ENCODE data around the gene MROH9.

Gene MROH9

GRCh38 chr1:170970256-170970655 is 34.9 kb downstream of the MROH9 start:
- H3K9me3 Mint-ChIP-seq = peaks cover 3% of the 10 kb centered on the region
- no peaks in the 10 kb centered on the region for H3K36me3 Mint-ChIP-seq (ENCODE audit: low read depth)
- no peaks in the 10 kb centered on the region for H3K27me3 Mint-ChIP-seq (ENCODE audit: low read depth)
- no peak overlapping the region for H3K4me3 Mint-ChIP-seq
- TF ChIP-seq, protein P1, sequence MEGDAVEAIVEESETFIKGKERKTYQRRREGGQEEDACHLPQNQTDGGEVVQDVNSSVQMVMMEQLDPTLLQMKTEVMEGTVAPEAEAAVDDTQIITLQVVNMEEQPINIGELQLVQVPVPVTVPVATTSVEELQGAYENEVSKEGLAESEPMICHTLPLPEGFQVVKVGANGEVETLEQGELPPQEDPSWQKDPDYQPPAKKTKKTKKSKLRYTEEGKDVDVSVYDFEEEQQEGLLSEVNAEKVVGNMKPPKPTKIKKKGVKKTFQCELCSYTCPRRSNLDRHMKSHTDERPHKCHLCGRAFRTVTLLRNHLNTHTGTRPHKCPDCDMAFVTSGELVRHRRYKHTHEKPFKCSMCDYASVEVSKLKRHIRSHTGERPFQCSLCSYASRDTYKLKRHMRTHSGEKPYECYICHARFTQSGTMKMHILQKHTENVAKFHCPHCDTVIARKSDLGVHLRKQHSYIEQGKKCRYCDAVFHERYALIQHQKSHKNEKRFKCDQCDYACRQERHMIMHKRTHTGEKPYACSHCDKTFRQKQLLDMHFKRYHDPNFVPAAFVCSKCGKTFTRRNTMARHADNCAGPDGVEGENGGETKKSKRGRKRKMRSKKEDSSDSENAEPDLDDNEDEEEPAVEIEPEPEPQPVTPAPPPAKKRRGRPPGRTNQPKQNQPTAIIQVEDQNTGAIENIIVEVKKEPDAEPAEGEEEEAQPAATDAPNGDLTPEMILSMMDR (IDR thresholded peaks at IDR 0.05; ENCODE audit: unreplicated experiment in 3 of 3) = no peak
- peaks cover 15% of the 10 kb centered on the region for H3K4me1 Mint-ChIP-seq
- H3K27ac Mint-ChIP-seq = no peak overlapping the region

DNA sequence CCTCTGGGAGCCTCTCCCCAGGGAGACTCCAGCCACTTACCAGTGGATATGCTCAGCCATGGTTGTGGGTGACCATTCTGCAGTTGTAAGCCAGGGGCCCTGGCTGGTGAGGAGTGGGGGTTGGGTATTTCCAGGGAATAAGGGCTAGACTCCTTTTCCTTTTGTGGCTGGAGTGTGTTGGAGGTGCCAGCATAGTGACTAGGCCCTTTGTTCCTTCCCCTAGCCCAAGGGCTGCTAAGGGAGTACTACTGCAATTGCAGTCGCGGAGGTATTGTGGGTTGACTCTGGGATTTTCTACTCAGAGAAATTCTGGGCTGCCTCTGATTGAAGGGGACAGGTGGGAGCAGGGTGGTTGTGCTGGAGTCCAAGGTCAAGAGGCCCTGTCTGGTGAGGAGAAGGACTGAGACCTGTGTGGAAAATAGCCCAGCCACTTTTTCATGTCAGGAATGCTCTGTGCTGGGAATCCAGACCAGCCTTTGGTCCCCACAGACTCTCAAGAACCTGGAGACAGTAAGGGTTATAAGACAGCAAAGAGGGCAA is 43.1 kb downstream of the MROH9 start:
- Mint-ChIP-seq H3K36me3 (ENCODE audit: low read depth) (no peaks in the 10 kb centered on the region), H3K4me3 (no peak overlapping the region), H3K27ac (no peak overlapping the region), H3K27me3 (ENCODE audit: low read depth) (no peaks in the 10 kb centered on the region), H3K4me1 (no peaks in the 10 kb centered on the region), H3K9me3 (peaks cover 28% of the 10 kb centered on the region)
- TF ChIP-seq, protein P1 (IDR thresholded peaks at IDR 0.05; ENCODE audit: unreplicated experiment in 3 of 3) = no peak

- Mint-ChIP-seq H3K36me3 (ENCODE audit: low read depth) (no peaks in the 10 kb centered on the region), H3K9me3 (peaks cover 4% of the 10 kb centered on the region), H3K4me3 (no peak overlapping the region), H3K27ac (no peak overlapping the region), H3K27me3 (ENCODE audit: low read depth) (no peaks in the 10 kb centered on the region), H3K4me1 (no peaks in the 10 kb centered on the region)
- TF ChIP-seq, protein P1 (IDR thresholded peaks at IDR 0.05; ENCODE audit: unreplicated experiment in 3 of 3) = no peak
Observed at GRCh38 chr1:170985406-170985805, 50.1 kb downstream of the MROH9 start.

DNA sequence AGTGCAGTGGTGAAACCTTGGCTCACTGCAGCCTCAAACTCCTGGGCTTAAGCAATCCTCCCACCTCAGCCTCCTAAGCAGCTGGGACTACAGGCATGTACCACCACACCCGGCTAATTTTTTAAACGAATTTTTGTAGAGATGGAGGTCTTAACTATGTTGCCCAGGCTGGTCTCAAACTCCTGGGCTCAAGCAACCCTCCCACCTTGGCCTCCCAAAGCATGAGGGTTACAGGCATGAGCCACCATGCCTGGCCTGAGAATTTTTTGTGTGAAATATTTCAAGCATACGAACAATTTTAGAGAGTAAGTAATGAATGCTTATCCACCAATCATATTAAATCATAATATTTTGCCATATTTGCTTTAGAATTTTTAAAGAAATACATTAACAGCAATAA is 51.6 kb downstream of the MROH9 start:
- H3K4me1 Mint-ChIP-seq = no peaks in the 10 kb centered on the region
- H3K27me3 Mint-ChIP-seq (ENCODE audit: low read depth) = no peaks in the 10 kb centered on the region
- H3K9me3 Mint-ChIP-seq = no peaks in the 10 kb centered on the region
- H3K27ac Mint-ChIP-seq = no peak overlapping the region
- H3K36me3 Mint-ChIP-seq (ENCODE audit: low read depth) = no peaks in the 10 kb centered on the region
- TF ChIP-seq, protein P1 (IDR thresholded peaks at IDR 0.05; ENCODE audit: unreplicated experiment in 3 of 3) = no peak
- H3K4me3 Mint-ChIP-seq = no peak overlapping the region

- Mint-ChIP-seq H3K4me3 (no peak overlapping the region), H3K36me3 (ENCODE audit: low read depth) (no peaks in the 10 kb centered on the region), H3K27me3 (ENCODE audit: low read depth) (no peaks in the 10 kb centered on the region), H3K9me3 (no peaks in the 10 kb centered on the region), H3K4me1 (no peaks in the 10 kb centered on the region), H3K27ac (no peak overlapping the region)
- TF ChIP-seq, protein P1 (IDR thresholded peaks at IDR 0.05; ENCODE audit: unreplicated experiment in 3 of 3) = no peak
Observed at GRCh38 chr1:170987424-170987823, 52.1 kb downstream of the MROH9 start.

DNA sequence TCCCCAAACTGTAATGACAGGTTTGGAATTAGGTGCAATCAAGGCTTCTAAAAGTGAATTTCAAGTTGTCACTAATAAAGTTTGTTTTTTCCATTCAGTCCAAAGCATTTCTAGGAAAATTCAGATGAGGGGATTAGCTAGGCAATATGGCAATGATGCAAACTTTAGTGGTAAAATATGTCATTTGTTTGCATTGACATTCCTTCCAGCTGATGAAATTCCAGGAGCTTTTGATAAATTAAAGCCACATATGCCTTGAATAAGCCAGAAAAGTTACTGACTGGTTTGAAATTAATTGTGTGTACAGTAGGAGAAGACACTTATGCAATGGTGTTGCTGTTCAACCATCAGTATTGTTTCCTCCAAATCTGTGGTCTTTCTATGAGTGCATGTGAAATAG is 57.8 kb downstream of the MROH9 start:
- TF ChIP-seq, protein P1 (IDR thresholded peaks at IDR 0.05; ENCODE audit: unreplicated experiment in 3 of 3) = no peak
- Mint-ChIP-seq H3K4me1 (peaks cover 5% of the 10 kb centered on the region), H3K4me3 (no peak overlapping the region), H3K27me3 (ENCODE audit: low read depth) (no peaks in the 10 kb centered on the region), H3K36me3 (ENCODE audit: low read depth) (no peaks in the 10 kb centered on the region), H3K9me3 (no peaks in the 10 kb centered on the region), H3K27ac (no peak overlapping the region)

Measured in nephron (organoid).